ENCODE data around the gene PTF1A.

Gene PTF1A

GRCh38 chr10:23187155-23187554, 5.0 kb upstream of the PTF1A start:
- no peak for DNase-seq (ENCODE audit: low read depth, low spot score)

GRCh38 chr10:23189024-23189423, 3.1 kb upstream of the PTF1A start:
- DNase-seq (ENCODE audit: low read depth, low spot score): no peak

- no peak for DNase-seq (ENCODE audit: low read depth, low spot score)
Measured at GRCh38 chr10:23190872-23191763, 994 bp upstream of the PTF1A start.

- DNase-seq (ENCODE audit: low read depth, low spot score): no peak
Measured at GRCh38 chr10:23192712-23193434, 761 bp downstream of the PTF1A start.

- DNase-seq (ENCODE audit: low read depth, low spot score): no peak
Measured at GRCh38 chr10:23193435-23194074, 1.4 kb downstream of the PTF1A start.

GRCh38 chr10:23194471-23194965, 2.4 kb downstream of the PTF1A start:
- no peak for DNase-seq (ENCODE audit: low read depth, low spot score)

GRCh38 chr10:23194966-23195845, 3.1 kb downstream of the PTF1A start:
- no peak for DNase-seq (ENCODE audit: low read depth, low spot score)

GRCh38 chr10:23195846-23196600, 3.9 kb downstream of the PTF1A start:
- DNase-seq (ENCODE audit: low read depth, low spot score): no peak

GRCh38 chr10:23196915-23197314, 4.8 kb downstream of the PTF1A start:
- no peak for DNase-seq (ENCODE audit: low read depth, low spot score)

GRCh38 chr10:23197416-23197861, 5.3 kb downstream of the PTF1A start:
- no peak for DNase-seq (ENCODE audit: low read depth, low spot score)

- no peak for DNase-seq (ENCODE audit: low read depth, low spot score)
Measured at GRCh38 chr10:23198610-23198939, 6.5 kb downstream of the PTF1A start.

- DNase-seq (ENCODE audit: low read depth, low spot score): no peak
Measured at GRCh38 chr10:23198940-23199767, 7.0 kb downstream of the PTF1A start.

- DNase-seq (ENCODE audit: low read depth, low spot score): no peak
Measured at GRCh38 chr10:23199768-23200511, 7.8 kb downstream of the PTF1A start.

GRCh38 chr10:23200586-23200985, 8.5 kb downstream of the PTF1A start:
- no peak for DNase-seq (ENCODE audit: low read depth, low spot score)

- DNase-seq (ENCODE audit: low read depth, low spot score): no peak
Measured at GRCh38 chr10:23200997-23201652, 9.0 kb downstream of the PTF1A start.

GRCh38 chr10:23201837-23202236, 9.7 kb downstream of the PTF1A start:
- DNase-seq (ENCODE audit: low read depth, low spot score): no peak

GRCh38 chr10:23202779-23203178, 10.7 kb downstream of the PTF1A start:
- no peak for DNase-seq (ENCODE audit: low read depth, low spot score)
